GM19397 (cell line): Measurements from ENCODE around the gene PTK7.
A peak's percentile ranks its signal among the peaks of the same experiment; 100 is the strongest.

Source experiments
- ATAC-seq: cut with Tn5 transposase; IDR thresholded peaks from one replicate; pipeline ENCODE4 v1.9.1; 2021; ENCODE audit warnings: mild to moderate bottlenecking, moderate library complexity; ENCODE audit not compliant: unreplicated experiment

The PTK7 gene

DNA sequence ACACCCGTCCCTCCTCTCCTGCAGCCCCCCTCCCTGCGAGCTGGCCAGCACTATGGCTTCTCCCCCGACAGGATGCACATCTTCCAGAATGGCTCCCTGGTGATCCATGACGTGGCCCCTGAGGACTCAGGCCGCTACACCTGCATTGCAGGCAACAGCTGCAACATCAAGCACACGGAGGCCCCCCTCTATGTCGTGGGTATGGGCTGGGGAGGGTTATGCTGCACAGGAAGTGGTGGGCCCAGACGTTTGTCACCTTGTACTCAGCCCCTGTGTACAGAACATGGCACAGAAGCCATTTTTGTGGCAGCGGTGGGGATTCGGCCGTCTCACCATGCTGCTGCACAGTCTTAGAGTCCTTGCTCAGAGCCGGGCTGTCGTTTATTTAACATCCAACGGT lies 66.0 kb downstream of the PTK7 start:
- ATAC-seq: no peak

DNA sequence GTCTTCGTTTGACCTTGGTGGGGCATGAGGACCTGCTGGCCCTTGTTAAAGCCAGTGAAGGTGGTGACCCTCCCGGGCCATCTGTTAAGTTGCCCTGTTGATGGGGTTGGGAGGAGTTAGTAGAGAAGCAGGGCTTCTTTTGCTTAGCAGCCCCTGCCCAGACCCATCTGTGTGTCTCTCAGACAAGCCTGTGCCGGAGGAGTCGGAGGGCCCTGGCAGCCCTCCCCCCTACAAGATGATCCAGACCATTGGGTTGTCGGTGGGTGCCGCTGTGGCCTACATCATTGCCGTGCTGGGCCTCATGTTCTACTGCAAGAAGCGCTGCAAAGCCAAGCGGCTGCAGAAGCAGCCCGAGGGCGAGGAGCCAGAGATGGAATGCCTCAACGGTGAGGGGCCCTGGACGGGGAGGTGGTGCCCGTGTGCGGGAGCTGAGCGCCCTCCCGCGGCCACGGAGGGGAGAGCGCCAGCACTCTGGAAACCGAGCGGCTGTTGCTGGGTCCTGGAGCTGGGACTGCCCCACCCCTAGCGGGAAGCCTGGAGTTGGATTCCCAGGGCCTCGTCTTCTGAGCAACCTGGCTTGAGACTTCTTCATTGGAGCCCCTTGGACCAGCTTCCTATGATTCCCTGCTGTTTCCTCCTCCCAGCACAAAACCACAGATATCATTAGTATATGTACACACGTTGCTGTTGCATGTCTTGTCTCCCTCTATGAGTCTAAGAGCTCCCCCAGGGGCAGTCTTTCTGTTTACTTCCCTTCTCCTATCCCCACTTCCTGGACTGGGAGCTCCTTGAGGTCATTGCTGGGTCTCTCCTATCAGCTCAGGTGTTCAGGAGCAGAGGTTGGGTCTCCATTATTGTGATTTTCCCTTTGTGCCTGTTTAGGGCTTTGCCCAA lies 67.4 kb downstream of the PTK7 start:
- ATAC-seq: peak; percentile 69

DNA sequence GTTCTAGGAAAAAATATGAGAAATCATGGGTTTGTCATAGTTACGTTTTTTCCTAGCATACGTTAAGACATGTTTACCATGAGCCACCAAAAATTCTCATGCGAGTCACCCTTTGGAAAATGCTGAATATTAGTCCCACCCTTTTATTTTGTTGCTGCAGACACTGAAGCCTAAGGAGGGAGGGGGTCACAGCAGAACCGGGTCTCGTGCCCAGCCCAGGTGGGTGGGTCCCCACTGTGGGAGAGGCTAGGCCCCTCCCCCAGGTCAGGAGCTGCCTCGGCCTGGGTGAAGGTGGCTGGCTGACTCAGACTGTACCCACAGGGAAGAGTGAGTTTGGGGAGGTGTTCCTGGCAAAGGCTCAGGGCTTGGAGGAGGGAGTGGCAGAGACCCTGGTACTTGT lies 68.8 kb downstream of the PTK7 start:
- no peak for ATAC-seq

DNA sequence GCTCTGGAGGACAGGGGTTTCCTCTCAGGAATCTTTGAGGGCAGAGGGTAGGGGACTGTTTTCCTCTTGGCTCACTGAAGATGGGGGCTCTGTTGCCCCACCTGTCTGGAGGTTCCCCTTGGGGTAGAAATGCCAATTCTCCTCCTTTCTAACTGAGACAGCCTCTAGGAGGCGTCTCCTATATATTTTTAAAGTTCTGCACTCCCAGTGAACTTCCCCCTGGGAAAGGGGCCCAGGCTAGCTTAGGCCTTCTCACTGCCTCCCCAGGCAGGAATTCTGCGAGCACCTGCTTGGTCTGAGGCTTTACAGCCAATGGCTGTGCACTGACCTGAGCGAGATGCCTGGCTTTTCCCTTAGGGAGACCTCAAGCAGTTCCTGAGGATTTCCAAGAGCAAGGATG lies 70.1 kb downstream of the PTK7 start:
- no peak for ATAC-seq

DNA sequence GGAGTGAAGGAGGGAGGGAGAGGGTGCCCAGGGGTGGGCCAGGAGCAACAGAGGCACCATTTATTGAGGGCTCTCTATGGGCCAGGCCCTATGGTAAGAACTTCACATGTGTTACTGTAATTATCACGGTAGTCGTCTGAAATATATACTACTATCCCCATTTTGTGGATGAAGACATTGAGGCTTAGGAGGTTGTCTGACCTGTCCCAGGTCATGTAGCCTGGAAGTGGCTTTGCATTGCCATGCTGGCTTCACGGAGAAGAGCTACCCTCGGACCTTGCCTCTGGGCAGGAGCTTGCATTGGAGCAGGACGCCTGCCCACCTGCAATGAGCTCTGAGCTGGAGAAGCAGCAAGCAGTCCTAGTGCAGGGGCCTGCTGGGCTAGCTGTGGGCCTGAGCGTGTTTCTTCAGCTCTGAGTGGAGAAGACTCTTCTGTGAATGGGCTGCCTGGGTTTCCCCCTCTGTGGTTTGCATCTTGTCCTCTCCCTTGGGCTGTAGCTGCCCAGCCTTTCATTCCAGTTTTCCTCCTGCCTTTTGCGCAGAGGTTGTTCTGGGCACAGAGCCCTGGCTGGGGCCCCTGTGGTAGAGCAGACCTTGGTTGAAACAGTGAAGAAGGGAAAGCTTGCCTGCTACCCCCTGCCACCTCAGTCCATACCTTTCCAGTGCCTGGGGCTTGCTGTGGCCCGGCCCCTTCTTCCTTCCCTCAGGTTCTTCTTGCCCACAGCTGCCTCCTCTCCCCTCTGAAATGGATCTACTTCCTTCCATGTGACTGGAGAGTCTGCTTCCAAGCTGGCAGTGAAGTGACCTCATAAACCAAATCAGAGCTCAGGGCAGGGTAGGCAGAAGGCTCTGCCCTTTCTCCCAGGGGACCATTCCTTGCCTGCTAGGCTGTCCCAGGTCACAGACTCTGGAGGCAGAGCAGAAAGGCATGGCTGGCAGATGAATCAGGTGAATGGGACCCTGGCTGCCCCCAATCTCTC lies 70.9 kb downstream of the PTK7 start:
- no peak for ATAC-seq

DNA sequence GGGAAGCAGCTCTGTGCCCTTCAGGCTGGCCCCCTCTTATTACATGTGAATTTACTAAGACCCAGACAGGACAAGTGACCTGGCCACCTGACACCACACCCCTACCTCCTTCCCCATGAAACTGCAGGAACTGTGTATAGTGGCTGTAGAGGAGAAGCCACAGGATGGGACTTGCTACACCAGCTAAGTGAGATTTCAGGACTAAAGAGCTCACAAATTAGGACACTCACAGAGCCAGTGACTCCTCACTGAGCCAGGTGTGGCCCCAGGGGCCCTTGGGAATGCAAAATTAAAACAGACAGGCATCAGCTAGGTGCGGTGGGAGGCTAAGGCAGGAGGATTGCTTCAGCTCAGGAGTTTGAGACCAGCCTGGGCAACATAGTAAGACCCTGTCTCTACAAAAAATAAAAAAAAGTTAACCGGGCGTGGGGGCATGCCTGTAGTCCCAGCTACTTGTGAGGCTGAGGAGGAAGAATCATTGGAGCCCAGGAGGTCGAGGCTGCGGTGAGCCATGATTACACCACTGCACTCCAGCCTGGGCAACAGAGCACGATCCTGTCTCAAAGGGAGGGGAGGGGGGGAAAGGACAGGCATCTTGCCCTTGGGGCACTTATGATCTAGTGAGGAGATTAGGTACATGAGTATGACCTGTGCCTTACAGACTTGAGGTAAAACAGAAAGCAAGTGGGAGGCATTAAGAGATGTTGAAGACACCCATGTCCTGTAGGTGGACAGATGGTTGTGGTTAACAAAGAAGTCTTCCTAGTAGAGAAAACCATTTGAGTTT lies 71.8 kb downstream of the PTK7 start:
- no peak for ATAC-seq

DNA sequence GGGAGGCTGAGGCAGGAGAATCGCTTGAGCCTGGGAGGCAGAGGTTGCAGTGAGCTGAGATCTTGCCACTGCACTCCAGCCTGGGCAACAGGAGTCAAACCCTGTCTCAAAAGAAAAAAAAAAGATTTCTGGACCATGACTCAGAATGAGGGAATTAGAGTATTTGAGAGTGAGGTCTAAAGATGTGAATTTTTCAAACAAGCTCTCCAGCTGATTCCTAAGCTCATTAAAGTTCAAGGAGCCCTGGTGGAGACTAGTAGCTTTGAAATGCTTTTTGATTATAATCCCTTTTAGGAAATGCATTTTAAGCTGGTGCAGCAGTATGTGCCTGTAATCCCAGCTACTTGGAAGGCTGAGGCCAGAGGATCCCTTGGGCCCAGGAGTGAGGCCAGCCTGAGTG lies 73.2 kb downstream of the PTK7 start:
- no peak for ATAC-seq

DNA sequence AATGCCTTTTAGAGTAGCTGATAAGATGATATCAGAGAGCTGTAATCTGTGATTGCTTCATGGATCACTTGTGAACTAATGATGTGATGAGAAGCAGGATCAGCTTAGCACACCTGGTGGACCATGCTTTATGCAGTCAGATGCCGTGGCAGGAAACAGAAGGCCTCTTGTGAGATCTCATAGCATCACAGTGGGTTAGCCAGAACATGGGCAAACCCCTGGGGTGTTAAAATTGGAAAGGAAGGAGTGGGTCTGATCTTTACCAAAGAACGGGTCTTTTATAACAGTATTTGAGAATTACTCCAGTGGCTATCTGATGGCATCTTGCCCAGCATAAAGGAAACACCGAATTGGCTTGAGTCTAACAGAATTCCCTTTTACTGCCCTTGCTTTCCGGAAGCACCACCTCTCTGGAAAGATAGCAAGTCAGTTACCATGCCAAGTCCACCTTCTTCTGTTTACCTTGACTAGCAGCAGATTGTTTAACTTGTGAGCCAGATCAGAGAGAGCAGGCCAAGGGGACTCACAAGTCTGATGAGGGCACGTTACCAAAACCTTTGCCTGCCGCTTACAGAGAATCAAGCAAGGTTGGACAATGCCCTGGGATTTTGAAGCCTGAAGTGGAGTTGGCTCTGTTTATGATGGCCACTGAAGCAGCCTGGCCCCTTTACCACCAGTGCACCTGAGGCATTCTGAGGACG lies 74.1 kb downstream of the PTK7 start:
- no peak for ATAC-seq

DNA sequence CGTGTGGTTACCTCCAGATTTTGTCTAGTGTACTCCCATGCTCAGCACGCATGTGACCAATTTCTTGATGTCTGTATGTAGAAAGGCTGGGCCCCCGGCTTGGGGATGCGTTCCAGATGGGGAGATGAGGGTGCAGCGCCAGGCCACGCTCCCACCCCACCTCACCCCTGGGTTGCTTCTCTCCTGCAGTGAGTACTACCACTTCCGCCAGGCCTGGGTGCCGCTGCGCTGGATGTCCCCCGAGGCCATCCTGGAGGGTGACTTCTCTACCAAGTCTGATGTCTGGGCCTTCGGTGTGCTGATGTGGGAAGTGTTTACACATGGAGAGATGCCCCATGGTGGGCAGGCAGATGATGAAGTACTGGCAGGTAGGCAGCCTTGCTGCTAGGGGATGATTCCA lies 83.5 kb downstream of the PTK7 start:
- ATAC-seq: no peak

DNA sequence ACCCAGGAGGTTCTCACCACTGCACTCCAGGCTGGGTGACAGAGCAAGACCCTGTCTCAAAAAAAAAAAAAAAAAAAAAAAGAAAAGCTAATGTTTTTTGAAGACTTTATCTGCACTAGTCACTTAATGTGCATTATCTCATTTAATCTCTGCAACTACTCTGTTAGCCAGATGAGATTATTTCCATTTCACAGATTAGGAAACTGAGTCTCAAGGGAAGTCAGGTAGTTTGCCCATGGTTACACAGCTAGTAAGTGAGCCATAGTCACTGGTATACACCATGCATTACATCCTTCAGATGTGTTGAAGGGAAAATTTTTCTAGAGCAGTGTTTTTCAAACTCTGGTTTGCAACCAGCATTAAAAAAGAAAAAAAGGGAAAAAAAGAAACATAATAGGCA lies 87.8 kb downstream of the PTK7 start:
- no peak for ATAC-seq

DNA sequence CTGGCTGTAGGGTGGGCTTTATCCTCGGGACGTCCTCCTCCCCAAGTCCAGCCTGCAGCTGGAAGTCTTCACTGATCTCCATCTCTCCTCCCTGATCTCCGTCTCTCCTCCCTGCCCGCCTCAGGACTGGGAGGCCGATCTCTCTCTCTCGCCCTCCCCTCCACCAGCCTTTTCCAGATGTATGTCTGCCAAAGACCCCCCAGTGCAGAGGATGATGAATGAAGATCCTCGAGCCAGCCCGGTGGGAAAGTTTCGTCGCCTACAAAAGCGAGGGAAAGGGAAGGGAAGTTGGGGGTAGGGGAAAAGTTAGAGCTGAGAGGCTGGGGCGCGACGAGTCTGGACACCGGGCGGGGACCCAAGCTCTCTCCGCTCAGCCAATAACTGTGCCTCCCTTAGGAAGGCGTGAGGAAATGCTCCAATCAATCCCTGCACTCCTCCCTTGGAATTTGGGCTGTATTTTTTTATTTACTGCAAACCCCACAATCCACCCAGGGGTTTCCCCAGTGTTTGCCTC lies 94.4 kb downstream of the PTK7 start:
- no peak for ATAC-seq

DNA sequence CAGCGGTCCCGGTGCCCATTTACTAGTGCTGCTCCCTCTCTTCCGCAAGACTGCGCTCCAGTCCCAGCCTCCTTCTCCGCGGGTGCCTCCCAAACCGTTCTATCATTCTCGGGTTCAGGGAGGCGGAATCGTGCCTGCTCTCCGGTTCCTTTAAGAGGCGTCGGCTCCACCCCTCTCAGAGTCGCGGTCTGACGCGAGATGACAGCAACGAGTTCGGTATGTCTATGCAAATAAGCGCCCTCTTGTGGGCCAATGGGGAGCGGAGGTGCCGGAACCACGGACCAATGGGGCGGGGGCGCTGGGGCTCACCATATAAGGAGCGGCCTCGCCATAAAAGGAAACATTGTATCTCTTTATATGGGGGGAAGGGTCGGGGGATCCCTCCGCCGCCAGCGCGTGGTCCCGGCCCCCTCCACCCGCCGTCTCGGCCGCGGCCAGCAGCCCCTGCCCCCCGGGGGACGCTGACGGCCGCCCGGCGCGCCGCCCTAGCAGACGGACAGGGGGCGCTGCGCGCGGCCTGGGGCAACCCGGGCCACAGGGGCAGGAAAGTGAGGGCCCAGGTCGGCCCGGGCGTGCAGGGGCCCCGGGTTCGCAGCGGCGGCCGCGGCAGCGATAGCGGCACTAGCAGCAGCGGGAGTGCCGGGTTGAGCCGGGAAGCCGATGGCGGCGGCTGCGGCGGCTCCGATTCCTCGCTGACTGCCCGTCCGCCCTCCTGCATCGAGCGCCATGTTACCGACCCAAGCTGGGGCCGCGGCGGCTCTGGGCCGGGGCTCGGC lies 95.0 kb downstream of the PTK7 start, which contains the start of gene SRF:
SRF (plus strand) TSS at position 339 of the 776 bp plus-strand sequence; CDS start at position 727, 388 bp downstream.
- ATAC-seq: peak; percentile 62

DNA sequence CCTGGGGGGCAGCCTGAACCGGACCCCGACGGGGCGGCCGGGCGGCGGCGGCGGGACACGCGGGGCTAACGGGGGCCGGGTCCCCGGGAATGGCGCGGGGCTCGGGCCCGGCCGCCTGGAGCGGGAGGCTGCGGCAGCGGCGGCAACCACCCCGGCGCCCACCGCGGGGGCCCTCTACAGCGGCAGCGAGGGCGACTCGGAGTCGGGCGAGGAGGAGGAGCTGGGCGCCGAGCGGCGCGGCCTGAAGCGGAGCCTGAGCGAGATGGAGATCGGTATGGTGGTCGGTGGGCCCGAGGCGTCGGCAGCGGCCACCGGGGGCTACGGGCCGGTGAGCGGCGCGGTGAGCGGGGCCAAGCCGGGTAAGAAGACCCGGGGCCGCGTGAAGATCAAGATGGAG lies 95.6 kb downstream of the PTK7 start:
- peak; percentile 2 for ATAC-seq

DNA sequence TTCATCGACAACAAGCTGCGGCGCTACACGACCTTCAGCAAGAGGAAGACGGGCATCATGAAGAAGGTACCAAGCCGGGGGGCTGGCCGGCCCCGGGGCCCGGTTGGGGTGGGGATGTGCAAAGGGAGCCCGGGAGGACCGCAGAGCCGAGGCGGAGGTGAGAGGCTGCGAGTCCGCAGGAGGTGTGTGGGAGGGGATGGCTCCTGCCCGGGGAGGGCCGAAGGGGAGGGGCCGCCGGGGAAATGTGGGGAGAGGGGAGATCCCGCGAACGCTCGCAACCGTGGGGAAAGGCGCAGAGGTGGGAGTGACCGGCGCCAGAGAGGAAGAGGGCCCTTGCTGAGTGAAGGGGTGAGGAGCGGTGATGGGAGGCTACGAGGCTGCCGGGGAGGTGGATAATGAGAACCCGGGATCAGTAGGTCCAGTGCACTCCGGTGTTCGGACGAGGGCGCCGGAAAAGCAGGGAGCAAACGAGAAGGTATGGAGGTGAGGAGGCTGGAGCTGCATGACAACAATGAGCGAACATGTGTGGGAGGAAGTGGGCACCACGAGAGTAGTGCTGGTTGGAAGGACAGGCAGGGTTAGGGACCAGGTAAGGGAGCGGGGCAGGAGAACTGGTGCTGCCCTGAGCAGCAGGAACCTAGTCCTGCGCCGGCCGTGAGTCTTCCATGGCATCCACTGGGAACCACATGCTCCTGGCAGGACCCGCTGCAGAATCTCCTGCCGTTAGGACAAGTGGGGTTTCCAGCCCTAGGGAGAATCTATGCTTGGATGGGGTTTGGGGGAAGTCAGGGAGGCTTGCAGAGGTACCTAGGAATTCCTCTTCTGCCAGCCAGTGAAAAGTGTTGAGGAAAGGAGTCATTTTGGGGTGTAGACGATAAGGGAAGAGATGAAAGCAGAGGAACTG lies 96.2 kb downstream of the PTK7 start:
- no peak for ATAC-seq

DNA sequence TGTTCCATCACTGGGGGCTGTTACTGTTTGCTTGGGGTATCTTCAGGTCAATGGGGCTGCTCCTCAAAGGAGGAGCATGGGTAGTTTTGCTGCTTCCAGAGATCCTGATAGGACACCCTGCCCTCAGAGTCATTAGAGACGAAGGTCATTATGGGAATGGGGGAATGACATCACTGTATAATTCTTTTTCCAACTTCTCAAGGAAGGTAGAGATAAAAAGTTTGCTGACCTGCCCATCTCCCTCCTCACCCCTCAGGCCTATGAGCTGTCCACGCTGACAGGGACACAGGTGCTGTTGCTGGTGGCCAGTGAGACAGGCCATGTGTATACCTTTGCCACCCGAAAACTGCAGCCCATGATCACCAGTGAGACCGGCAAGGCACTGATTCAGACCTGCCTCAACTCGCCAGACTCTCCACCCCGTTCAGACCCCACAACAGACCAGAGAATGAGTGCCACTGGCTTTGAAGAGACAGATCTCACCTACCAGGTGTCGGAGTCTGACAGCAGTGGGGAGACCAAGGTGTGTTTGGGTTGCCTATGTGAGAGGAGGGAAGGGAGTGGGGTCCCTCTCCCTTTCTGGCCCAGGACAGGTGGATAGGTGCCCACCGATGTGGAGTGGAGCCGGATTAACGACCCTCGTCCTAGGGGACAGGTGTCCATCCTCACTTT lies 97.6 kb downstream of the PTK7 start:
- ATAC-seq: no peak

DNA sequence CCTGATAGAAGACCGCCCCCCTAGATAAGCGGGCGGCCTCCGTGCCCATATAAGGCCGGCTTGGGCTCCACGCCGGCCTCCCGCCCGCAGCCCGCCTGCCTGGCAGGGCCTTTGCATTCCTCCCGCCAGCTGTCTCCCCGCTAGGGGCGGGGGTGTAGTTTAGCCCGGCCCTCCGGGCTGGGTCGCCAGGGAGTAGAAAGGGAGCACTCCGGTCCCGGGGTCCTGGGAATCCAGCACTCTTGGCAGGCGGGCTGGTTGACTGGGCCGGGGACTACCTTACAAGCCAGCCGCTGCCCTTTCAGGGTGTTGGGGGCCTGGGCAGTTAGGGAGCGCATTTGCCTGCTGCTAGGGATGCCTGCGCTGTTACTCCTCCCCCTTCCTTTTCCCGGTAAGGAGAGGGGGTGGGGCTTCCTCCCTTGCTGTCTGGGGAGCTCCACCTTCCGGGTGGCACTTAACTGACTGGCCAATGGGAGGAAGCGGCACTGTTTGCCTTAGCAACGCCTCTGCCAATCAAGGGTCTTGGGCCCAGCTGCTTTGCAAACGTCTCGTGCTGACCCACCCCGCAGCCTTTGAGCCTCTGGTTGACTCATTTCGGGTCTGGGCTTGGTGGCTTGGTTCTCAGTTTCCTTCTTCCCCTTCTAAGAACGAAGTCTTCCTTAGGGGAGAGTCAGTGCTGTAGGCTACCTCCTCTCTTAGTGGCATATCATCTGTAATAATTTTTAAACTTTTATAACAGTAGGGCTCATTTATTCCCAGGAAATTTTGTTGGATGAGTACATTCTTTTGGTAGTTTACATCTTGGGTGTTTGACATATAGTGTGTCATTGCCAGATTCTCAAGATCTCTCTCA lies 98.4 kb downstream of the PTK7 start:
- peak; percentile 61 for ATAC-seq
